Endothelial cell of umbilical vein (primary cell): ENCODE data around the gene TMEM130.

Source experiments
- EZH2 ChIP-seq: IDR thresholded peaks from 2 replicates; pipeline ENCODE4 v1.6.1; 2012; ENCODE audit warnings: borderline replicate concordance, low read depth, mild to moderate bottlenecking, moderate library complexity, low read length, inconsistent platforms; ENCODE audit not compliant: severe bottlenecking
- FOS ChIP-seq: IDR thresholded peaks from 2 replicates; pipeline ENCODE4 v1.6.1; 2011; ENCODE audit warnings: mild to moderate bottlenecking, low read length, moderate library complexity, borderline replicate concordance; ENCODE audit not compliant: insufficient read depth
- GATA2 ChIP-seq: IDR thresholded peaks from 2 replicates; pipeline ENCODE4 v1.7.0; 2011; ENCODE audit warnings: low read depth, mild to moderate bottlenecking, moderate library complexity, mixed read lengths, low read length; ENCODE audit not compliant: insufficient read length, insufficient read depth
- JUN ChIP-seq: IDR thresholded peaks from 2 replicates; pipeline ENCODE4 v1.6.1; 2011; ENCODE audit warnings: borderline replicate concordance, low read depth; ENCODE audit not compliant: insufficient read length, insufficient read depth
- MAX ChIP-seq: IDR thresholded peaks from 2 replicates; pipeline ENCODE4 v1.6.1; 2011; ENCODE audit not compliant: insufficient read depth, insufficient read length
- MYC ChIP-seq: IDR thresholded peaks from one replicate; pipeline ENCODE4 v1.6.1; 2011; ENCODE audit warnings: mild to moderate bottlenecking, low read depth, low read length
- POLR2A ChIP-seq: IDR thresholded peaks from 2 replicates; pipeline ENCODE4 v1.6.1; 2012; ENCODE audit warnings: low read depth, mild to moderate bottlenecking, control low read depth, low read length
- POLR2AphosphoS5 ChIP-seq: IDR thresholded peaks from 2 replicates; pipeline ENCODE4 v1.6.1; 2012; ENCODE audit warnings: low read depth, mild to moderate bottlenecking, control low read depth, low read length, moderate library complexity; ENCODE audit not compliant: insufficient read depth
- TF ChIP-seq, protein P1 (sequence below), 2 donors: IDR thresholded peaks; 1 replicate in 1 of 2; 2 replicates in 1 of 2; pipeline ENCODE4 v1.5.1; 2011; ENCODE audit warnings: low read length in 2 of 2, mild to moderate bottlenecking in 2 of 2, moderate library complexity in 2 of 2, control low read depth in 1 of 2, inconsistent platforms in 1 of 2, low read depth in 1 of 2; ENCODE audit not compliant: insufficient read depth in 1 of 2; ENCODE audit errors: extremely low read depth in 1 of 2

- TF ChIP-seq, protein P1, sequence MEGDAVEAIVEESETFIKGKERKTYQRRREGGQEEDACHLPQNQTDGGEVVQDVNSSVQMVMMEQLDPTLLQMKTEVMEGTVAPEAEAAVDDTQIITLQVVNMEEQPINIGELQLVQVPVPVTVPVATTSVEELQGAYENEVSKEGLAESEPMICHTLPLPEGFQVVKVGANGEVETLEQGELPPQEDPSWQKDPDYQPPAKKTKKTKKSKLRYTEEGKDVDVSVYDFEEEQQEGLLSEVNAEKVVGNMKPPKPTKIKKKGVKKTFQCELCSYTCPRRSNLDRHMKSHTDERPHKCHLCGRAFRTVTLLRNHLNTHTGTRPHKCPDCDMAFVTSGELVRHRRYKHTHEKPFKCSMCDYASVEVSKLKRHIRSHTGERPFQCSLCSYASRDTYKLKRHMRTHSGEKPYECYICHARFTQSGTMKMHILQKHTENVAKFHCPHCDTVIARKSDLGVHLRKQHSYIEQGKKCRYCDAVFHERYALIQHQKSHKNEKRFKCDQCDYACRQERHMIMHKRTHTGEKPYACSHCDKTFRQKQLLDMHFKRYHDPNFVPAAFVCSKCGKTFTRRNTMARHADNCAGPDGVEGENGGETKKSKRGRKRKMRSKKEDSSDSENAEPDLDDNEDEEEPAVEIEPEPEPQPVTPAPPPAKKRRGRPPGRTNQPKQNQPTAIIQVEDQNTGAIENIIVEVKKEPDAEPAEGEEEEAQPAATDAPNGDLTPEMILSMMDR (IDR thresholded peaks at IDR 0.05; ENCODE audit: extremely low read depth in 1 of 2, insufficient read depth in 1 of 2, low read depth in 1 of 2, low read length in 2 of 2): no peak
- TF ChIP-seq POLR2A: no peak
- peak; percentile 97 for TF ChIP-seq EZH2
- TF ChIP-seq MAX: no peak
- TF ChIP-seq FOS: no peak
- TF ChIP-seq POLR2AphosphoS5: no peak
- TF ChIP-seq JUN: no peak
- no peak for TF ChIP-seq MYC
- TF ChIP-seq GATA2: no peak
Measured at GRCh38 chr7:98869597-98870120, at the start of gene TMEM130.
